T47D (cell line): ENCODE measurements around the gene PDYN.

Source experiments
- DNase-seq, 2 experiments: peaks; one replicate each; pipeline versions ENCODE4 v3.0.0 to v3.0.0-alpha.2; 2011 to 2012; ENCODE audit warnings: low read depth in 1 of 2, low spot score in 1 of 2
- JUND ChIP-seq: IDR thresholded peaks from 2 replicates; pipeline ENCODE4 v1.6.1; 2012; ENCODE audit warnings: low read depth
- in situ Hi-C: cut with HindIII; loops from 2 replicates; pipeline ENCODE4 v1.10.0; 2016; ENCODE audit warnings: low sequenced_read_pairs, low pct_unique_long_range_greater_than_20kb

Gene PDYN

DNA sequence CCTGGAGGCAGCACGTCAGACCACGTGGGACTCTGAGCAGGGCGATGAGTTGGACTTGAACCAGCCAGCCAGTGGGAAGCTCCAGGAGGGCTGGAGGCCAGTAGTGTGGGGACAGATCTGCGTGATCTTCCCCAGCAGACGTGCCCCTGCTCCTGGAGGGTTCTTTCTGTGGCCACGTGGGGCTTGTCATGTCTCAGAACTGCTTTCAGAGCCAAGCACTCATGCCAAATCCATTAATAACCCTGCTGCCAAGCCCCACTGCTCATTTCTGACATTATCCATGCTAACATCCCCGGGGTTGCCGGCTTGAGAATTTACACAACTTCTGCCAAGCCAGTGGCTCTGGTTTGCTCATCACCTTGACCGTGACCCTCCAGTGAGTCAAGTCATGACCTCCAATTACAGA is 60.4 kb downstream of the PDYN start:
- TF ChIP-seq JUND: no peak
- DNase-seq: no peak
- in situ Hi-C loops: no loop called here

DNA sequence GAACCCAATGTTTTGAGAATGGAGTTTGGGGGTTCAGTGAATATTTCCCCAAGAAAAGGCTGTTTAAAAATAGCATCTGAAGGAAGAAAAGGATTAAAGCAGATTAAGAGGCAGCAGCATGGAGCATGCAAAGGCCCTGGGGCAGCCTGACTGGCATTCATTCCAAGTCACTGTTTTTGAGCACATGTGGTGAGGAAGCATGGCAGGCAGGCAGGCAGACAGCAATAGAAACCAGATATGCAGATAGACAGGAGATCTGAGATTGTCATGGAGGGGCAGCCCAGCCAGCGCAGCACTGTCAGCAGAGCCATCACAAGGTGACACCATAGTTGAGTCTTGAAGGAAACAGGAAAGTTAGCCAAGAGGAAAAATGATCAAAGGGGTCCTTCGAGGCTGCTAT is 60.9 kb downstream of the PDYN start:
- no peak for TF ChIP-seq JUND
- no peak for DNase-seq
- in situ Hi-C loops: no loop called here

DNA sequence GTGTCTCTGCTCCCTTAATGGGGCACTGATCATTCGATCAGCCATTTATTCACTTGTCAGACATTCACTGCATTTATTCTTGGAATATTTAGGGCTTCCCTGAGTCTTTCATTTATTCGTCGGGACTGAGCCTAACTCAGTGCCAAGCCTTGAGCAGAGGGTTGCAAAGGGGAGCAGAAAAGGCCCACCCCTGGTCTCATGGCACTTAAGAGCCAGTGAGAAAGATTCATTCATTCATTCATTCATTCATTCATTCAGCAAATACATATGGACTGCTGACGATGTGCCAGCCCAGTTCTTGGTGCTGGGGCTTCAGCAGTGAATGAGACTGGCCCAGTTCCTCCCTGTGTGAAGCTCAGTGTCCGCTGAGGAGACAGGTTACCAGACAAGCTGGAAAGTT is 62.0 kb downstream of the PDYN start:
- no peak for DNase-seq
- in situ Hi-C loops: no loop called here

DNA sequence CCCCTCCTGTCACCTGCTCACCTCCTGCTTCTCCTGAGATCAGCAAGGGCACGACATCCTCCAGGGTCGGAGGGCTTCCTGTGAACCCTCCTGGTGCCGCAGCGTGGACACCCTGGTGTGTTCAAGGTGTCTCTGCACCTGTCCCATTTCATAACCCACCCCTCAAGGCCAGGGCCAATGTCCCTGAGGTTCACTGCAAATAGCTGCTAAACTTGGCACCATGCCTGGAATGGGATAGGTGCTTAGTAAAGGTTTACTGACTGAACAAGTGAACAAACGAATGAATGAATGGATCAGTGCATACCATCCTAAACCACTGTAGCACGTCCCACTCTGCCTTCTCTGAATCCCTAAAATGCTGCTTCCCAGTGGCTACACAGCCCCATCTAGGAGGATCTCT is 63.7 kb downstream of the PDYN start:
- peak in 1 of 2 experiments; percentile 20 for DNase-seq
- in situ Hi-C loops: no loop called here
- no peak for TF ChIP-seq JUND

More for the DNA sequence above, 62.0 kb downstream of the PDYN start:
- TF ChIP-seq JUND: no peak

DNA sequence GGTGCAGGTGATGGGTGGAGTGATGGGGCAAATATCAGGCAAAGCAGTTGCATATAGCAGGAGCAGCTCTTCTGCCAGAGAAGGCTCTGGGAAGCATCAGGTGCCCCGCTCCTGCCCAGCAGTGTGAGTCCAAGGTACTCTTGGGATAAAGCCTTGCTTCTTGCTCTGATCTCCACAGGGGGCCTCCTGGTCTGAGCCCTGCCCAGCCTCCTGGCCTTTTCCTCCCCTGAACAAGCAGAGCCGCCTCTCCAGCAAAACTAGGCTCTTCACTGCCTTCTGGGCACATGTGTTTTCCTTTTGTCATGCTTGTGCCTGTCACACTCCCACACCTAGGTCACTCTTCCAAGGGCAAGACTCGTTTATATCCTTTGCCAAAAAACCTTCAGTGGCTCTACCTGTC is 64.4 kb downstream of the PDYN start:
- TF ChIP-seq JUND: no peak
- in situ Hi-C loops: no loop called here
- DNase-seq: no peak

DNA sequence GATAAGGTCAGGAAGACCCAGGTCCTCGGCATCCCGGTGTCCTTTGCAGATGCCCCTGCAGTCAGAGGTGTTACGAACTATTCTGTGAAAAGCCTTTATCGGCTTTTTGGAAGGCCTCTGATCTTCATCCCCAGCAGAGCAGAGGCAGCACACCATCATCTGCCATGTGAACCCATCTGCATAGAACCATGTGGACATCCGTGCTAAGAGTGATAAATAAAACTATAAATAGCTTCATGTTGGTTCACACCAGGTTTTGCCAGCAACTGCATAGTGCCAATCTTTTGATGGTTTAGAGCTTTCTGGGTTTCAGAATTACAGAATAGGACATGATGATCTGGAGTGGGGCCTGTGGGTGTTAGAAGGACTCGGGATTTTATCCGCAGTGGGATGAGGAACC is 65.1 kb downstream of the PDYN start:
- TF ChIP-seq JUND: no peak
- in situ Hi-C loops: no loop called here
- DNase-seq: no peak
